ENCODE data around the gene DOCK6. TPM values are rescaled to one million over a fixed set of nuclear protein-coding genes. Genes with fewer than 3 reads are reported as not detected.

The DOCK6 gene
- total and polyA plus RNA-seq, 2 of the 13 experiments (the other 11 are each of a cell fraction or from before 2014, with no cell fraction given): 5.4 to 38.1 TPM

DNA sequence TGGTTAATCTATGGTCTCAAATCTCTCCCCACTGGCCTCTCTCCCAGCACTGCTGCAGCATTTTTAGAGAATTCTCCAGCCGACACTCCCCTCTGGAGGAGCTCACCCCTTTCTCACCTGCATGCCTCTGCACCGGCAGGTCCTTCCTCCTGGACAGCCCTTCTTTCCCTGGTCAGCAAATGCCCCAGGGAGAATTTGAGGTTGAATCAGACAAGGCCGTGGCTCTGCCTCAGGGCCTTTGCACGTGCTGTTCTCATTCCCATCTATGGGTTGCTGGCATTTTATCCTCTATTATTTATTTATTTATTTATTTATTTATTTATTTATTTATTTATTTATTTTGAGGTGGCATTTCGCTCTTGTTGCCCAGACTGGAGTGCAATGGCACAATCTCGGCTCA lies 1.4 kb upstream of the DOCK6 start (continued):
- TF ChIP-seq, protein P1, sequence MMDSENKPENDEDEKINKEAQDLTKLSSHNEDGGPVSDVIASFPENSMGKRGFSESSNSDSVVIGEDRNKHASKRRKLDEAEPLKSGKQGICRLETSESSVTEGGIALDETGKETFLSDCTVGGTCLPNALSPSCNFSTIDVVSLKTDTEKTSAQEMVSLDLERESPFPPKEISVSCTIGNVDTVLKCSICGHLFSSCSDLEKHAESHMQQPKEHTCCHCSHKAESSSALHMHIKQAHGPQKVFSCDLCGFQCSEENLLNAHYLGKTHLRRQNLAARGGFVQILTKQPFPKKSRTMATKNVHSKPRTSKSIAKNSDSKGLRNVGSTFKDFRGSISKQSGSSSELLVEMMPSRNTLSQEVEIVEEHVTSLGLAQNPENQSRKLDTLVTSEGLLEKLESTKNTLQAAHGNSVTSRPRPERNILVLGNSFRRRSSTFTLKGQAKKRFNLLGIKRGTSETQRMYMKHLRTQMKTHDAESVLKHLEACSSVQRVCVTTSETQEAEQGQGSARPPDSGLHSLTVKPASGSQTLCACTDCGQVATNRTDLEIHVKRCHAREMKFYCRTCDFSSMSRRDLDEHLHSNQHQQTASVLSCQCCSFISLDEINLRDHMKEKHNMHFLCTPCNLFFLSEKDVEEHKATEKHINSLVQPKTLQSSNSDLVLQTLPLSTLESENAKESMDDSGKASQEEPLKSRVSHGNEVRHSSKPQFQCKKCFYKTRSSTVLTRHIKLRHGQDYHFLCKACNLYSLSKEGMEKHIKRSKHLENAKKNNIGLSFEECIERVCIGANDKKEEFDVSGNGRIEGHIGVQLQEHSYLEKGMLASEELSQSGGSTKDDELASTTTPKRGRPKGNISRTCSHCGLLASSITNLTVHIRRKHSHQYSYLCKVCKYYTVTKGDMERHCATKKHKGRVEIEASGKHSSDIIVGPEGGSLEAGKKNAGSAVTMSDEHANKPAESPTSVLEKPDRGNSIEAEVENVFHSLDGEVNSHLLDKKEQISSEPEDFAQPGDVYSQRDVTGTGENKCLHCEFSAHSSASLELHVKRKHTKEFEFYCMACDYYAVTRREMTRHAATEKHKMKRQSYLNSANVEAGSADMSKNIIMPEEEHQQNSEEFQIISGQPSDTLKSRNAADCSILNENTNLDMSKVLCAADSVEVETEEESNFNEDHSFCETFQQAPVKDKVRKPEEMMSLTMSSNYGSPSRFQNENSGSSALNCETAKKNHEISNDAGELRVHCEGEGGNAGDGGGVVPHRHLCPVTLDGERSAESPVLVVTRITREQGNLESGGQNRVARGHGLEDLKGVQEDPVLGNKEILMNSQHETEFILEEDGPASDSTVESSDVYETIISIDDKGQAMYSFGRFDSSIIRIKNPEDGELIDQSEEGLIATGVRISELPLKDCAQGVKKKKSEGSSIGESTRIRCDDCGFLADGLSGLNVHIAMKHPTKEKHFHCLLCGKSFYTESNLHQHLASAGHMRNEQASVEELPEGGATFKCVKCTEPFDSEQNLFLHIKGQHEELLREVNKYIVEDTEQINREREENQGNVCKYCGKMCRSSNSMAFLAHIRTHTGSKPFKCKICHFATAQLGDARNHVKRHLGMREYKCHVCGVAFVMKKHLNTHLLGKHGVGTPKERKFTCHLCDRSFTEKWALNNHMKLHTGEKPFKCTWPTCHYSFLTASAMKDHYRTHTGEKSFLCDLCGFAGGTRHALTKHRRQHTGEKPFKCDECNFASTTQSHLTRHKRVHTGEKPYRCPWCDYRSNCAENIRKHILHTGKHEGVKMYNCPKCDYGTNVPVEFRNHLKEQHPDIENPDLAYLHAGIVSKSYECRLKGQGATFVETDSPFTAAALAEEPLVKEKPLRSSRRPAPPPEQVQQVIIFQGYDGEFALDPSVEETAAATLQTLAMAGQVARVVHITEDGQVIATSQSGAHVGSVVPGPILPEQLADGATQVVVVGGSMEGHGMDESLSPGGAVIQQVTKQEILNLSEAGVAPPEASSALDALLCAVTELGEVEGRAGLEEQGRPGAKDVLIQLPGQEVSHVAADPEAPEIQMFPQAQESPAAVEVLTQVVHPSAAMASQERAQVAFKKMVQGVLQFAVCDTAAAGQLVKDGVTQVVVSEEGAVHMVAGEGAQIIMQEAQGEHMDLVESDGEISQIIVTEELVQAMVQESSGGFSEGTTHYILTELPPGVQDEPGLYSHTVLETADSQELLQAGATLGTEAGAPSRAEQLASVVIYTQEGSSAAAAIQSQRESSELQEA (CRISPR knock-in tag; IDR thresholded peaks at IDR 0.05; ENCODE audit: not compliant biosample characterization): no peak
- TF ChIP-seq, protein P2, sequence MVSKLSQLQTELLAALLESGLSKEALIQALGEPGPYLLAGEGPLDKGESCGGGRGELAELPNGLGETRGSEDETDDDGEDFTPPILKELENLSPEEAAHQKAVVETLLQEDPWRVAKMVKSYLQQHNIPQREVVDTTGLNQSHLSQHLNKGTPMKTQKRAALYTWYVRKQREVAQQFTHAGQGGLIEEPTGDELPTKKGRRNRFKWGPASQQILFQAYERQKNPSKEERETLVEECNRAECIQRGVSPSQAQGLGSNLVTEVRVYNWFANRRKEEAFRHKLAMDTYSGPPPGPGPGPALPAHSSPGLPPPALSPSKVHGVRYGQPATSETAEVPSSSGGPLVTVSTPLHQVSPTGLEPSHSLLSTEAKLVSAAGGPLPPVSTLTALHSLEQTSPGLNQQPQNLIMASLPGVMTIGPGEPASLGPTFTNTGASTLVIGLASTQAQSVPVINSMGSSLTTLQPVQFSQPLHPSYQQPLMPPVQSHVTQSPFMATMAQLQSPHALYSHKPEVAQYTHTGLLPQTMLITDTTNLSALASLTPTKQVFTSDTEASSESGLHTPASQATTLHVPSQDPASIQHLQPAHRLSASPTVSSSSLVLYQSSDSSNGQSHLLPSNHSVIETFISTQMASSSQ (IDR thresholded peaks at IDR 0.05; ENCODE audit: low read depth): no peak
- TF ChIP-seq, protein P2 (CRISPR knock-in tag; IDR thresholded peaks at IDR 0.05; ENCODE audit: borderline replicate concordance): no peak
- no peak for TF ChIP-seq JARID2 (CRISPR knock-in tag; IDR thresholded peaks at IDR 0.05; ENCODE audit: insufficient replicate concordance)

Measured in HepG2 (cell line).